Adrenal gland (tissue), 12 donors: ENCODE data around the gene RPL36AL. TPM values are rescaled to one million over a fixed set of nuclear protein-coding genes. Genes with fewer than 3 reads are reported as not detected.
A peak's percentile ranks its signal among the peaks of the same experiment; 100 is the strongest.

Experiments used
- DNase-seq, 7 donors: peaks; one replicate each; pipeline ENCODE4 v3.0.0-alpha.2; 2019 to 2020
- H3K27ac ChIP-seq, 5 donors: fragments of 200-600 bp; sonication (generic) in 4 of 5; 1 replicate in 3 of 5; 2 replicates in 2 of 5; pipeline versions ENCODE4 v1.5.1 to v1.8.0; 2016 to 2020; ENCODE audit warnings: mild to moderate bottlenecking in 1 of 5
- H3K27me3 ChIP-seq: fragments of 200-600 bp; 2 replicates; pipeline ENCODE4 v1.8.0; 2021
- H3K36me3 ChIP-seq, 2 donors: fragments of 200-600 bp; replicated peaks in 1 of 2; 1 replicate in 1 of 2; 2 replicates in 1 of 2; pipeline versions ENCODE4 v1.5.1 to v1.8.0; 2018 to 2022
- H3K4me1 ChIP-seq, 2 donors: fragments of 200-600 bp; replicated peaks in 1 of 2; 1 replicate in 1 of 2; 2 replicates in 1 of 2; pipeline versions ENCODE4 v1.5.1 to v1.8.0; 2018 to 2021
- H3K4me3 ChIP-seq, 4 donors: fragments of 200-600 bp; sonication (generic) in 3 of 4; one replicate each; pipeline ENCODE4 v1.5.1; 2016 to 2018
- H3K9me3 ChIP-seq, 3 donors: fragments of 200-600 bp; sonication (generic) in 1 of 3; replicated peaks in 1 of 3; 1 replicate in 2 of 3; 2 replicates in 1 of 3; pipeline versions ENCODE4 v1.5.1 to v1.8.0; 2016 to 2021
- CTCF ChIP-seq, 6 experiments: fragments of 450-650 bp in 4 of 6; fragments of 200-600 bp in 2 of 6; sonication (generic) in 1 of 6; IDR thresholded peaks; 1 replicate in 5 of 6; 2 replicates in 1 of 6; pipeline versions ENCODE4 v1.5.1 to v1.8.0; 2016 to 2021; ENCODE audit warnings: antibody characterized with exemption in 6 of 6, mild to moderate bottlenecking in 2 of 6, moderate library complexity in 1 of 6
- POLR2A ChIP-seq, 2 donors: fragments of 450-650 bp; IDR thresholded peaks; one replicate each; pipeline ENCODE4 v1.6.1; 2017; ENCODE audit warnings: antibody characterized with exemption in 2 of 2, mild to moderate bottlenecking in 2 of 2, moderate library complexity in 1 of 2
- WGBS, 4 donors: extraction: QIAGEN DNeasy Blood & Tissue Kit in 2 of 4; methylation state at CpG; one replicate each; pipeline versions ENCODE4 v1.1.5 to v1.1.7; 2013 to 2017; 5-methylcytosine and 5-hydroxymethylcytosine counted together
- intact Hi-C, 2 donors: fragments of 100-400 bp; cut with DNase I; formaldehyde crosslinking; loops; one replicate each; pipeline versions ENCODE4 v1.14.1 to v1.15.0; 2022 to 2023
- polyA plus RNA-seq, 3 donors: library from polyadenylated mRNA; stranded (reverse); fragments of 200-250 nt in 2 of 3; fragments of 350-450 nt in 1 of 3; fragmentation: Illumina TruSeq in 1 of 3; extraction: RNeasy Lipid Tissue Mini Kit (QIAGEN cat#74804) in 1 of 3; gene quantifications; one replicate each; pipeline ENCODE4 v1.2.3, GENCODE V29; 2013 to 2014
- total RNA-seq, 9 donors: library from RNA; depleted of rRNA in 4 of 9; stranded (reverse); fragments of >200 nt in 4 of 9; fragments of 120-200 nt in 1 of 9; fragmentation: NEBNext Ultra II Directional in 1 of 9; extraction: Animal tissue kit (Norgen Biotek cat#: 25700) in 1 of 9; gene quantifications; one replicate each; pipeline versions ENCODE4 v1.1.0 to v1.2.4, GENCODE V29; 2013 to 2023
- donor health status: healthy with polysubstance abuse.
- donor health status: Bipolar disorder and iron deficiency.
- donor health status: DM: yes; HTN: yes; CAD: no.
- donor health status: DM: no; HTN: no; CAD: no.
- donor health status: DM: no; HTN: no; CAD: no.
- donor health status: DM: yes; HTN: yes; CAD: no.

The RPL36AL gene
- total and polyA plus RNA-seq, 12 donors: 191 to 705 (median 279) TPM

DNA sequence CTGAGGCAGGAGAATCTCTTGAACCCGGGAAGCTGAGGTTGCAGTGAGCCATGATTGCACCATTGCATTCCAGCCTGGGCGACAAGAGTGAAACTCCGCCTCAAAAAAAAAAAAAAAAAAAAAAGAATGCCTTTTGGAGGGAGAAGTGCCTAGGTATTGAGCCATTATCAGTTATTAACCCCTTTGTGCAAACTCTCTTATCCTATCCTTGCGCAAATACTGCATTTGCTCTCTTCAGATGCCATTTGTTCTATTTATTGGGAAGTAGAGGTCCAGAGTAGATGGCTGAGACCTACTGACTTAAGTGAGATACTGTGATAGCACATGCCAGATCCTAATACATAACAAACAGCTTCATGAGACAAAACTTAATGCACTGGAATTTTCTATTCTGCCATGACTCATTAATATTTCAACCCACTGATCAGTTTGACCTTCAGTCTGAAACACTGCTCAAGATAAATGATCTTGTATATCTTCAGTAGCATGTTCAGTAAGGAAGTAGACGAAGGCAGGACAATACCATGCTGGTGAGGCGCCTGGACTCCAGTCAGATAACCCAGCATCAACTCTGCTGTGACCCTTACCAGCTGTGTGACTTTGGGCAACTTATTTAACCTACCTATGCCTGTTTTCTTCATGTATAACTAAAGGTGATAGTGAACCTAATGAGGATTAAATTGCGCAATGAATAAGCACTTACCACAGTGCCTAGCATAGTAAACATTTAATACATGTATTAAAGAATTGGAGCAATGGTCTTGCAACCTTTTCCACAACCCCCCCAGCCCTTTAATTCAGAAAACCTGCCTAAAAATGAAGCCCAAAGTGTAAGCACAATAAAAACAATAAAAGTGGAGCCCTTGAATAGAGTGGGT is 20.4 kb upstream of the RPL36AL start:
- Histone ChIP-seq H3K4me1 (peaks cover 18 to 35% of the 10 kb centered on the region in 2 donors), H3K27me3 (no peaks in the 10 kb centered on the region), H3K4me3 (no peak overlapping the region), H3K27ac (peak overlapping the region; percentile 16 to 68 (median 55)), H3K9me3 (no peaks in the 10 kb centered on the region), H3K36me3 (peaks cover 0 to 5% of the 10 kb centered on the region in 2 donors)
- 73 to 85% (median 81%) methylated on average over 7 of the region's 7 CpGs for WGBS, 4 donors
- TF ChIP-seq POLR2A (IDR thresholded peaks at IDR 0.05): peak in 1 of 2 donors; percentile 67
- TF ChIP-seq CTCF (IDR thresholded peaks at IDR 0.05): no peak
- peak in 3 of 7 donors; percentile 47 to 64 (median 54) for DNase-seq
- intact Hi-C loops: no loop called here

DNA sequence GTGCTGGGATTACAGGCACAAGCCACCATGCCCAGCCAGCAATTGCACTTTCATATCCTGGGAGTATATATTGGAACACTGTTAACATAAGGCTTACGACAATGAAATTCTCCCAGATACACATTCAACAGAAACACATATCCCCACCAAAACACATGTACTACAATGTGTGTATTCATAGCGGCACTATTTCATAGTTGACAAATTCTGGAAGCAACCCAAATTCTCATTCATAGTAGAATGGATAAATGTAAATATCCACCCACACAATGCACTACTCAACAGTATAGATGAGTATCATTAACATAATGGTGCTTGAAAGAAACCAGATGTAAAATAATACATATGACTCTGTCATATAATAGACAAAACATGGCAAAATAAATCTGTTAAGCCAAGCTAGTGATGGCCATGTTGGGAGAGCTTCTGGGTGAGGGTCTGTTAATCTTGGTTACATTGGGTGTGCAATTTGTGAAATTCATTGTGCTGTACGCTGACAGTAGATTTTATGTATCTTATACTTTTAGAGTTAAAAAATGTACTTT is 17.2 kb upstream of the RPL36AL start:
- Histone ChIP-seq H3K4me1 (peaks cover 29 to 37% of the 10 kb centered on the region in 2 donors), H3K9me3 (no peaks in the 10 kb centered on the region), H3K4me3 (no peak overlapping the region), H3K27ac (no peak overlapping the region), H3K36me3 (peaks cover 0 to 5% of the 10 kb centered on the region in 2 donors), H3K27me3 (no peaks in the 10 kb centered on the region)
- TF ChIP-seq CTCF (IDR thresholded peaks at IDR 0.05): no peak
- TF ChIP-seq POLR2A (IDR thresholded peaks at IDR 0.05): no peak
- DNase-seq: no peak
- intact Hi-C loops: loop anchor here (5.0 to 10.0 kb wide), 2 partner anchors 127 to 130 kb away; partner anchors contain the start of gene KLHDC2 (in 2 of the 2)
- 92 to 94% (median 93%) methylated on average over 3 of the region's 3 CpGs for WGBS, 4 donors

GRCh38 chr14:49636866-49637265 is 16.4 kb upstream of the RPL36AL start:
- intact Hi-C loops: loop anchor here (5.0 to 10.0 kb wide), 2 partner anchors 128 to 130 kb away; partner anchors contain the start of gene KLHDC2 (in 2 of the 2)
- DNase-seq: no peak
- H3K27me3 ChIP-seq: no peaks in the 10 kb centered on the region
- no peak overlapping the region for H3K27ac ChIP-seq
- WGBS, 4 donors: 89 to 100% (median 94%) methylated on average over 1 of the region's 1 CpG
- H3K4me1 ChIP-seq: peaks cover 32 to 37% of the 10 kb centered on the region in 2 donors
- no peak overlapping the region for H3K4me3 ChIP-seq
- no peaks in the 10 kb centered on the region for H3K9me3 ChIP-seq
- TF ChIP-seq POLR2A (IDR thresholded peaks at IDR 0.05) (no peak), CTCF (IDR thresholded peaks at IDR 0.05) (no peak)
- peaks cover 0 to 5% of the 10 kb centered on the region in 2 donors for H3K36me3 ChIP-seq
